A549 (cell line): ENCODE data around the gene SLBP.

Experiments used
- CBX2 ChIP-seq: fragments of 200-600 bp; sonication (generic); IDR thresholded peaks from 2 replicates; pipeline ENCODE4 v1.6.1; 2016; ENCODE audit warnings: low read depth, mild to moderate bottlenecking, borderline replicate concordance
- EP300 ChIP-seq, 2 experiments: fragments of >200 bp; sonication (Bioruptor Twin); formaldehyde crosslinking; IDR thresholded peaks; 2 replicates in 1 of 2; 3 replicates in 1 of 2; pipeline ENCODE4 v1.6.1; 2016 to 2017
- FOSL2 ChIP-seq, 2 experiments: fragments of 450-650 bp in 1 of 2; fragments of >200 bp in 1 of 2; sonication (Bioruptor Twin) in 1 of 2; formaldehyde crosslinking; IDR thresholded peaks; 2 replicates each; pipeline versions ENCODE4 v1.5.0 to v1.6.1; 2016 to 2020; ENCODE audit warnings: mild to moderate bottlenecking in 1 of 2, moderate library complexity in 1 of 2
- PHF8 ChIP-seq: fragments of 200-600 bp; sonication (generic); IDR thresholded peaks from 2 replicates; pipeline ENCODE4 v1.6.1; 2016; ENCODE audit warnings: low read depth, mild to moderate bottlenecking, antibody characterized with exemption, moderate library complexity, borderline replicate concordance
- TF ChIP-seq, protein P1 (sequence below): fragments of 450-650 bp; IDR thresholded peaks from 2 replicates; pipeline ENCODE4 v1.6.1; 2014; ENCODE audit warnings: antibody characterized with exemption
- TF ChIP-seq, protein P2 (sequence below): fragments of >200 bp; sonication (Bioruptor Twin); formaldehyde crosslinking; IDR thresholded peaks from 3 replicates; pipeline ENCODE4 v1.5.1; 2016

DNA sequence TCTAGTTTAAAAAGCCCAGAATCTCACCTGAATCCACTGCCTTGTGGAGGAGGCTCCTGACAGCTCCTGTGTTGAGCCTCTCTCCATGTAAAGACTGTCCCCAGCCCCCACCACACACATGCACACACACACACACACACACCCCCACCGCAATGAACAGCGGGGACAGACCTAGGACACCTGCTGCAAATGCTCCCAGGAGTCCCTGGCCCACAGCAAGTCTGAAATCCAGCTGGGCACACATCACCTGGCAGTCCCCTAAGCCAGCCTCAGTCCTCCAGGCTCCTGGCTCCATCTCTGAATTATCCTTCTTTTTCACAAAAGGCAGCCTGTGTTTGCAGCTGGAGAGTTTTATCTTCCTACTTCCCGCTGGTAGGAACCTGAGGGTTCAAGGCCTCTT lies 21.4 kb downstream of the SLBP start:
- TF ChIP-seq FOSL2 (IDR thresholded peaks at IDR 0.05) (no peak), FOSL2 (CRISPR knock-in tag; IDR thresholded peaks at IDR 0.05) (no peak), PHF8 (no peak), CBX2 (no peak), EP300 (IDR thresholded peaks at IDR 0.05) (no peak)
- TF ChIP-seq, protein P1, sequence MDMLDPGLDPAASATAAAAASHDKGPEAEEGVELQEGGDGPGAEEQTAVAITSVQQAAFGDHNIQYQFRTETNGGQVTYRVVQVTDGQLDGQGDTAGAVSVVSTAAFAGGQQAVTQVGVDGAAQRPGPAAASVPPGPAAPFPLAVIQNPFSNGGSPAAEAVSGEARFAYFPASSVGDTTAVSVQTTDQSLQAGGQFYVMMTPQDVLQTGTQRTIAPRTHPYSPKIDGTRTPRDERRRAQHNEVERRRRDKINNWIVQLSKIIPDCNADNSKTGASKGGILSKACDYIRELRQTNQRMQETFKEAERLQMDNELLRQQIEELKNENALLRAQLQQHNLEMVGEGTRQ = no peak
- TF ChIP-seq, protein P2, sequence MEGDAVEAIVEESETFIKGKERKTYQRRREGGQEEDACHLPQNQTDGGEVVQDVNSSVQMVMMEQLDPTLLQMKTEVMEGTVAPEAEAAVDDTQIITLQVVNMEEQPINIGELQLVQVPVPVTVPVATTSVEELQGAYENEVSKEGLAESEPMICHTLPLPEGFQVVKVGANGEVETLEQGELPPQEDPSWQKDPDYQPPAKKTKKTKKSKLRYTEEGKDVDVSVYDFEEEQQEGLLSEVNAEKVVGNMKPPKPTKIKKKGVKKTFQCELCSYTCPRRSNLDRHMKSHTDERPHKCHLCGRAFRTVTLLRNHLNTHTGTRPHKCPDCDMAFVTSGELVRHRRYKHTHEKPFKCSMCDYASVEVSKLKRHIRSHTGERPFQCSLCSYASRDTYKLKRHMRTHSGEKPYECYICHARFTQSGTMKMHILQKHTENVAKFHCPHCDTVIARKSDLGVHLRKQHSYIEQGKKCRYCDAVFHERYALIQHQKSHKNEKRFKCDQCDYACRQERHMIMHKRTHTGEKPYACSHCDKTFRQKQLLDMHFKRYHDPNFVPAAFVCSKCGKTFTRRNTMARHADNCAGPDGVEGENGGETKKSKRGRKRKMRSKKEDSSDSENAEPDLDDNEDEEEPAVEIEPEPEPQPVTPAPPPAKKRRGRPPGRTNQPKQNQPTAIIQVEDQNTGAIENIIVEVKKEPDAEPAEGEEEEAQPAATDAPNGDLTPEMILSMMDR = no peak
